Measurements from ENCODE around the gene MAGI1. TPM values are rescaled to one million over a fixed set of nuclear protein-coding genes. Genes with fewer than 3 reads are reported as not detected.
A peak's percentile ranks its signal among the peaks of the same experiment; 100 is the strongest.

Gene MAGI1
- polyA plus RNA-seq, 1 of the 3 experiments (the other 2 are of a cell fraction), result 10.3 TPM

- TF ChIP-seq EZH2phosphoT487 (IDR thresholded peaks at IDR 0.05; ENCODE audit: borderline replicate concordance, low read depth) (no peak), SMC3 (IDR thresholded peaks at IDR 0.05; ENCODE audit: low read depth, low read length) (no peak), YY1 (IDR thresholded peaks at IDR 0.05; ENCODE audit: low read depth) (no peak)
Observed at GRCh38 chr3:65961128-65961527, 77.6 kb downstream of the MAGI1 start (continued).

- Histone ChIP-seq H3K4me2 (no peak overlapping the region), H3K4me3 (ENCODE audit: low read depth in 2 of 2, low read length in 1 of 2) (no peak overlapping the region), H2AFZ (ENCODE audit: low read depth) (no peak overlapping the region), H4K20me1 (ENCODE audit: insufficient read depth) (no peaks in the 10 kb centered on the region), H3K79me2 (ENCODE audit: insufficient read depth) (peaks cover 74% of the 10 kb centered on the region), H3K27ac (ENCODE audit: low read depth in 2 of 2, low read length in 1 of 2) (peak overlapping the region in 1 of 2 experiments; percentile 40; a peak in 1 of 4 replicates), H3K9me3 (no peaks in the 10 kb centered on the region), H3K27me3 (ENCODE audit: insufficient read depth) (no peaks in the 10 kb centered on the region), H3K36me3 (replicated peaks in 1 of 2; ENCODE audit: control insufficient read depth in 1 of 2, insufficient read depth in 2 of 2, low read length in 1 of 2) (no peaks in the 10 kb centered on the region), H3F3A (replicated peaks; ENCODE audit: insufficient read depth) (peaks cover 38% of the 10 kb centered on the region), H3K4me1 (ENCODE audit: control insufficient read depth in 1 of 2, insufficient read depth in 2 of 2, low read depth in 1 of 2, low read length in 1 of 2) (peaks cover 0 to 33% of the 10 kb centered on the region in 2 experiments; a peak in 1 of 4 replicates), H3K9ac (no peak overlapping the region), H3K9me2 (no peaks in the 10 kb centered on the region)
- ChIA-PET CTCF (no interaction called here), POLR2A (interaction anchor here (0.9 kb wide), 1 partner anchor 9 kb away, joined by 4 read pairs; no protein-coding TSS in a partner anchor)
- TF ChIP-seq RCOR1 (IDR thresholded peaks at IDR 0.05; ENCODE audit: low read length) (no peak), SMC3 (IDR thresholded peaks at IDR 0.05; ENCODE audit: low read depth, low read length) (no peak), TCF12 (IDR thresholded peaks at IDR 0.05) (peak; percentile 24; the same call in 1 of the 2 replicates)
- no peak for DNase-seq
- WGBS (ENCODE audit: low lambda C conversion rate), result 65% methylated on average over 6 of the region's 6 CpGs
Observed at GRCh38 chr3:65960087-65960486, 78.6 kb downstream of the MAGI1 start.

GRCh38 chr3:65958216-65958615 lies 80.5 kb downstream of the MAGI1 start:
- H3F3A ChIP-seq (replicated peaks; ENCODE audit: insufficient read depth), result peaks cover 28% of the 10 kb centered on the region
- no peak for DNase-seq
- no peaks in the 10 kb centered on the region for H4K20me1 ChIP-seq (ENCODE audit: insufficient read depth)
- H3K4me3 ChIP-seq (ENCODE audit: low read depth in 2 of 2, low read length in 1 of 2), result no peak overlapping the region
- no peak overlapping the region for H3K9ac ChIP-seq
- H3K9me3 ChIP-seq, result no peaks in the 10 kb centered on the region
- no peaks in the 10 kb centered on the region for H3K27me3 ChIP-seq (ENCODE audit: insufficient read depth)
- no peak for TF ChIP-seq FOXM1 (IDR thresholded peaks at IDR 0.05; ENCODE audit: low read depth)
- no peak for TF ChIP-seq EP300 (IDR thresholded peaks at IDR 0.05; ENCODE audit: borderline replicate concordance in 1 of 2, low read depth in 1 of 2, low read length in 1 of 2)
- TF ChIP-seq SIN3A (IDR thresholded peaks at IDR 0.05; ENCODE audit: borderline replicate concordance, low read depth, low read length), result no peak
- TF ChIP-seq TCF12 (IDR thresholded peaks at IDR 0.05), result no peak
- TF ChIP-seq RCOR1 (IDR thresholded peaks at IDR 0.05; ENCODE audit: low read length), result no peak
- no peak for TF ChIP-seq JUND (IDR thresholded peaks at IDR 0.05)
- TF ChIP-seq NRF1 (IDR thresholded peaks at IDR 0.05; ENCODE audit: low read depth, low read length), result no peak
- TF ChIP-seq TAF1 (IDR thresholded peaks at IDR 0.05; ENCODE audit: borderline replicate concordance, low read depth, low read length), result no peak
- no peak for TF ChIP-seq EZH2phosphoT487 (IDR thresholded peaks at IDR 0.05; ENCODE audit: borderline replicate concordance, low read depth)
- no peak for TF ChIP-seq RAD21 (IDR thresholded peaks at IDR 0.05; ENCODE audit: low read length)
- no peak for TF ChIP-seq SMC3 (IDR thresholded peaks at IDR 0.05; ENCODE audit: low read depth, low read length)
- WGBS (ENCODE audit: low lambda C conversion rate), result 93% methylated on average over 2 of the region's 2 CpGs
- H3K79me2 ChIP-seq (ENCODE audit: insufficient read depth), result peaks cover 87% of the 10 kb centered on the region
- POLR2A ChIA-PET, result no interaction called here
- H3K27ac ChIP-seq (ENCODE audit: low read depth in 2 of 2, low read length in 1 of 2), result no peak overlapping the region
- no peak overlapping the region for H2AFZ ChIP-seq (ENCODE audit: low read depth)
- CTCF ChIA-PET, result no interaction called here
- no peaks in the 10 kb centered on the region for H3K36me3 ChIP-seq (replicated peaks in 1 of 2; ENCODE audit: control insufficient read depth in 1 of 2, insufficient read depth in 2 of 2, low read length in 1 of 2)
- peaks cover 4 to 38% of the 10 kb centered on the region in 2 experiments for H3K4me1 ChIP-seq (ENCODE audit: control insufficient read depth in 1 of 2, insufficient read depth in 2 of 2, low read depth in 1 of 2, low read length in 1 of 2)
- H3K4me2 ChIP-seq, result no peak overlapping the region
- no peaks in the 10 kb centered on the region for H3K9me2 ChIP-seq

Measured in SK-N-SH (cell line).